Suprapubic skin (tissue), 4 donors: Measurements from ENCODE around the gene GIPR. TPM values are rescaled to one million over a fixed set of nuclear protein-coding genes. Genes with fewer than 3 reads are reported as not detected.

Experiments
- DNase-seq, 2 donors: peaks; one replicate each; pipeline ENCODE4 v3.0.0-alpha.2; 2019; ENCODE audit warnings: low spot score in 2 of 2
- H3K27ac ChIP-seq: fragments of 200-600 bp; sonication (generic); one replicate; pipeline ENCODE4 v1.5.1; 2019
- H3K27me3 ChIP-seq: fragments of 200-600 bp; sonication (generic); one replicate; pipeline ENCODE4 v1.5.1; 2019
- H3K36me3 ChIP-seq: fragments of 200-600 bp; sonication (generic); one replicate; pipeline ENCODE4 v1.5.1; 2019
- H3K4me1 ChIP-seq: fragments of 200-600 bp; sonication (generic); one replicate; pipeline ENCODE4 v1.5.1; 2019
- H3K4me3 ChIP-seq: fragments of 200-600 bp; sonication (generic); one replicate; pipeline ENCODE4 v1.5.1; 2019; ENCODE audit warnings: mild to moderate bottlenecking
- H3K9me3 ChIP-seq: fragments of 200-600 bp; sonication (generic); one replicate; pipeline ENCODE4 v1.5.1; 2019
- CTCF ChIP-seq, 2 donors: fragments of 200-600 bp in 1 of 2; fragments of 450-650 bp in 1 of 2; sonication (generic) in 1 of 2; IDR thresholded peaks; one replicate each; pipeline ENCODE4 v1.5.1; 2016 to 2019; ENCODE audit warnings: antibody characterized with exemption in 2 of 2, mild to moderate bottlenecking in 1 of 2, moderate library complexity in 1 of 2
- EP300 ChIP-seq: sonication (generic); formaldehyde crosslinking; IDR thresholded peaks from one replicate; pipeline ENCODE4 v1.6.1; 2017; ENCODE audit warnings: antibody characterized with exemption
- POLR2A ChIP-seq, 2 donors: fragments of 450-650 bp; IDR thresholded peaks; one replicate each; pipeline ENCODE4 v1.6.1; 2017; ENCODE audit warnings: antibody characterized with exemption in 2 of 2, mild to moderate bottlenecking in 2 of 2, moderate library complexity in 2 of 2
- POLR2AphosphoS5 ChIP-seq, 3 donors: sonication (generic); formaldehyde crosslinking; IDR thresholded peaks; one replicate each; pipeline ENCODE4 v1.6.1; 2017; ENCODE audit warnings: antibody characterized with exemption in 3 of 3
- WGBS: methylation state at CpG from one replicate; pipeline ENCODE4 v1.1.5; 2018; 5-methylcytosine and 5-hydroxymethylcytosine counted together
- total RNA-seq, 4 donors: library from RNA; depleted of rRNA; stranded (reverse); fragments of >200 nt; gene quantifications; one replicate each; pipeline ENCODE4 v1.1.0, GENCODE V29; 2016

Gene GIPR
- total RNA-seq, 4 donors from 2014 or later, result 0.95 to 11.2 (median 1.6) TPM

DNA sequence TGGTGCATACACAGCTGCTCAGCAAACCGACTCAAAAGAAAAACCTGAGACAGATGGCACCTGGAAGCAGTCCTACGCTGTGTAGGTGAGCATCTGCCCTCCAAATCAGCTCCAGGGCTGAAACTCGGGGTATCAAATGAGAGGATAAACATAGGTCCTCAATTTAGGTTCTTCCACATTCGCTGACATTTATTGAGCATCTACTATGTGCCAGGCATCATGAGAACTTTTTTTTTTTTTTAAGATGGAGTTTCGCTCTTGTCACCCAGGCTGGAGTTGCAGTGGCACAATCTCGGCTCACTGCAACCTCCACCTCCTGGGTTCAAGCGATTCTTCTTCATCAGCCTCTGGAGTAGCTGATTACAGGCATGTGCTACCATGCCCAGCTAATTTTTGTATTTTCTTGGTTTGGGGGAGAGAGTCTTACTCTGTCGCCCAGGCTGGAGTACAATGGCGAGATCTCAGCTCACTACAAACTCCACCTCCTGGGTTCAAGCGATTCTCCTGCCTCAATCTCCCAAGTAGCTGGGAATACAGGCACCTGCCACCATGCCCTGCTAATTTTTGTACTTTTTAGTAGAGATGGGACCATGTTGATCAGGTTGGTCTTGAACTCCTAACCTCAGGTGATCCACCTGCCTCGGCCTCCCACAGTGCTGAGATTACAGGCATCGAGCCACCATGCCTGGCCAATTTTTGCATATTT is 37.8 kb downstream of the GIPR start:
- Histone ChIP-seq H3K36me3 (peaks cover 23% of the 10 kb centered on the region), H3K27ac (no peak overlapping the region), H3K4me1 (no peaks in the 10 kb centered on the region), H3K4me3 (no peak overlapping the region), H3K9me3 (no peaks in the 10 kb centered on the region), H3K27me3 (no peaks in the 10 kb centered on the region)
- no peak for DNase-seq
- WGBS, result 96% methylated on average over 12 of the region's 12 CpGs
- TF ChIP-seq POLR2A (IDR thresholded peaks at IDR 0.05), result no peak
- TF ChIP-seq POLR2AphosphoS5 (IDR thresholded peaks at IDR 0.05), result no peak
- TF ChIP-seq EP300, result no peak
- TF ChIP-seq CTCF (IDR thresholded peaks at IDR 0.05), result no peak

DNA sequence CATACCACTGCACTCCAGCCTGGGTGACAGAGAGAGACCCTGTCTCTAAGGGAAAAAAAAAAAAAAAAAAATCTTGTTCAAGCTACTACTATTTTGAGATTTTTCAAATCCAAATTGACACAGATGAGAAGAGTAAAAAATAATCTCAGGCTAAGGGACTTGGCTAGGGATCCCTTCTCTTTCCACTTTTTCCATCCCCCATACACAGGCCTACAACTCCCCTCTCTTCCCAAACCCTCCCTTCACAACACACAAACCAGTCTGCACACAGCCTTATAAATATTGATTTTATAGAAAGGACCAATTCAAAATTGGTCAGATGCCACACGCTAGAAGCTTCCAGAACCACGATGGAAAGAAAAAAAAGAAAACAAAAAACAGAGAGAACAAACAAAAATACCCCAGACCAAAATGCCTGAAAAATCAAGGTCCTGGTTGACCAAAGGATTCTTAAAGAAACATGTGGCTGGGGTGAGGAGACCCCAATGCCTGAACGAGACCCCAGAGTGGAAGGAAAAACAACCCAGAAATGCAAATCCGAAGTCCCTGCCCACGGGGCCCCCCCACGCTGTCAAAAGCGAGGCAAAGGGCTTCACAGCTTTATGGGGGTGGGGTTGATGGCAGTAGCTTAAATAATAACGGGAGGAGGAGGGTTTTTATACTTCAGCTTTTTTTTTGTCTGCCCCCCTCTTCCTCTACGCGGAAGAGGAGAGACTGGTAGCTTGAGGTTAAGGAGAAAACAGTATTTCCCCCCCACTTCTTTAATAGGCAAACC is 42.5 kb downstream of the GIPR start:
- no peak for TF ChIP-seq CTCF (IDR thresholded peaks at IDR 0.05)
- 75% methylated on average over 10 of the region's 10 CpGs for WGBS
- no peak overlapping the region for H3K4me3 ChIP-seq
- no peak for DNase-seq
- peaks cover 20% of the 10 kb centered on the region for H3K36me3 ChIP-seq
- no peaks in the 10 kb centered on the region for H3K27me3 ChIP-seq
- H3K27ac ChIP-seq, result no peak overlapping the region
- H3K4me1 ChIP-seq, result no peaks in the 10 kb centered on the region
- H3K9me3 ChIP-seq, result no peaks in the 10 kb centered on the region

DNA sequence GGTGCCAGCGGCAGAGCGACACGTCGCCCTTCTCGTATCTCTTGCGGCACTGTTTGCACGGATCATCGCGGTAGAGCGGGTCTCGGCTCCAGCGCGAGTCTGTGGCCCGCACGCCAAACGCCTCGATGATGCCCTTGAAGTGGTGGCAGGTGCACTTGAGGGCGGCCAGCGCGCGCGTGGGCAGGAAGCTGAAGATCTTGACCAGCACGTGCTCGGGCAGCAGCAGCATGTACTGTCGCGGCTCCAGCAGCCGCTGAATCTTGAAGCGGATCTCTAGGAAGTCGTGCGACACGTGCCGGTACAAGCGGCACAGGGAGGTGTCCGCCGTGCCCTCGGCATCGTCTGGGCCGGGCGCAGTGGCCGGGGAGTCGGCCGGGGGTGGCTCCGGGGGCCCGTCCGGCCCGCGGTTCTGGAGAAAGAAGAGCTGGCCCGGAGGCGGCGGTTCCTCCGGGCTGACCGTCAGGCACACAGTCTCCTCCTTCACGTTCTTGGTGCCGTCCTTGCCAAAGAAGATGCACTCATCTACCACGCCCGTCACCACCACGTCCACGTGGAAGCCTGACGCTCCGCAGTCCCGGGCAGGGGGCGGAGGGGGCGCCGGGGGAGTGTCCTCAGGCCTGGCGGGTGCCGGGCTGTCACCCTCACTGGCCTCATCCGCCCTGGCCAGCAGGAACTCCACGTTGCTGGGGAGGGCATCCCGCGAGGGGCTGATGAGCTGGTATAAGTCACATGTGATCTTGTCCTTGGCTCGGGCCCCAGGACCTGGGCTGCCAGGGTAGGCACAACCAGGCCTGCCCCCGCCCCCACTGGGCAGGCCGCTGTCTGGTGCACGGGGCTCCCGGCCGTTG is 44.1 kb downstream of the GIPR start:
- peaks cover 9% of the 10 kb centered on the region for H3K4me1 ChIP-seq
- H3K36me3 ChIP-seq, result peaks cover 20% of the 10 kb centered on the region
- no peak overlapping the region for H3K27ac ChIP-seq
- no peak overlapping the region for H3K4me3 ChIP-seq
- TF ChIP-seq CTCF (IDR thresholded peaks at IDR 0.05), result no peak
- no peak for TF ChIP-seq POLR2A (IDR thresholded peaks at IDR 0.05)
- no peak for TF ChIP-seq EP300
- TF ChIP-seq POLR2AphosphoS5 (IDR thresholded peaks at IDR 0.05), result no peak
- no peaks in the 10 kb centered on the region for H3K9me3 ChIP-seq
- H3K27me3 ChIP-seq, result no peaks in the 10 kb centered on the region
- WGBS, result 87% methylated on average over 22 of the region's 76 CpGs
- no peak for DNase-seq

GRCh38 chr19:45712699-45713067 is 44.7 kb downstream of the GIPR start:
- H3K27me3 ChIP-seq, result no peaks in the 10 kb centered on the region
- peaks cover 10% of the 10 kb centered on the region for H3K4me1 ChIP-seq
- DNase-seq, result no peak
- TF ChIP-seq POLR2AphosphoS5 (IDR thresholded peaks at IDR 0.05), result no peak
- TF ChIP-seq CTCF (IDR thresholded peaks at IDR 0.05), result no peak
- no peak for TF ChIP-seq EP300
- TF ChIP-seq POLR2A (IDR thresholded peaks at IDR 0.05), result no peak
- 80% methylated on average over 2 of the region's 25 CpGs for WGBS
- H3K36me3 ChIP-seq, result peaks cover 20% of the 10 kb centered on the region
- H3K4me3 ChIP-seq, result no peak overlapping the region
- no peaks in the 10 kb centered on the region for H3K9me3 ChIP-seq
- H3K27ac ChIP-seq, result no peak overlapping the region

DNA sequence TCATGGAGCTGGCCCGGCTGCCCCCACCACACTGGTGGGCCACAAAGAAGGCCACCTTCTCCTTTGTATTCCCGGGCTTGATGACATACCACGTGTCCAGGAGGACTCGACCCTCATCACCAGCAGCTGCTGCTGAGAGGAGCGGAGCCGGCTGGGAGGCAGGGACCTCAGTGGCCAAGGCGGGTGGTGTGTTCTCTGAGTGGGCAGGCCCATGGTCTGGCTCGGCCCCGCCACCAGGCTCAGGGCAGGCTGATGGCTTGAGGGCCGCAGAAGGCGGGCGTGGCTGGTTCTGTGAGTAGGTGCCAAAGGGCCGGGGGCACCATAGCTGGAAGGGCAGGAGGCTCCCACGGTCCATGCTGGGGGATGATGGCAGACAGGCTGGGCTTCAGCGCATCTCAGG is 45.1 kb downstream of the GIPR start:
- no peak for TF ChIP-seq EP300
- no peak for TF ChIP-seq POLR2A (IDR thresholded peaks at IDR 0.05)
- no peak for TF ChIP-seq CTCF (IDR thresholded peaks at IDR 0.05)
- no peak for TF ChIP-seq POLR2AphosphoS5 (IDR thresholded peaks at IDR 0.05)
- H3K36me3 ChIP-seq, result peaks cover 20% of the 10 kb centered on the region
- no peak overlapping the region for H3K27ac ChIP-seq
- no peak overlapping the region for H3K4me3 ChIP-seq
- no peak for DNase-seq
- peaks cover 15% of the 10 kb centered on the region for H3K4me1 ChIP-seq
- H3K27me3 ChIP-seq, result no peaks in the 10 kb centered on the region
- WGBS, result 75% methylated on average over 6 of the region's 15 CpGs
- no peaks in the 10 kb centered on the region for H3K9me3 ChIP-seq
